NCI-H128 (cell line): ENCODE results near the gene ISM1.

Source experiments
- DNase-seq: peaks from one replicate; lab custom pipeline; 2025; ENCODE audit not compliant: unreplicated experiment; lab: John Stamatoyannopoulos, UW

ISM1 gene

DNA sequence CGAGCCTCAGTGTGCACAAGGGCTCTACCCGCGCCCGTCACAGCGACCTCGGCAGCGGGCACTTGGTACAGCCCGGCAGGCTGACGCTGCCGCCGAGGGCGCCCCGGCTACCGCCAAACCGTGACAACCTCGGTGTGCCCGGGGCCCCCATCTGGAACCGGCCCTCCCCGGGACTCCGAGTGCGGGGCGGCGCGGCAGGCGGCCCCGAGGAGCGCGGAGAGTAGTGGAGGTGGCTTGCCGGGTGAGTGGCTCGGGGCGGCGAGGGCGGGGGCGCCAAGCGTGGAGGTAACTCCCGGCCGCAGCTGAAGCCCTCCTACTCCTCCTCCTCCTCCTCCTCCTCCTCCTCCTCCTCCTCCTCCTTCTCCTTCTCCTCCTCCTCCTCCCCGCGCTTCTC, at the start of gene ISM1:
Gene ISM1, plus strand, starts transcription at position 371 of the 394 bp plus-strand sequence. CDS start 503 bp downstream, outside the sequence.
- no peak for DNase-seq

DNA sequence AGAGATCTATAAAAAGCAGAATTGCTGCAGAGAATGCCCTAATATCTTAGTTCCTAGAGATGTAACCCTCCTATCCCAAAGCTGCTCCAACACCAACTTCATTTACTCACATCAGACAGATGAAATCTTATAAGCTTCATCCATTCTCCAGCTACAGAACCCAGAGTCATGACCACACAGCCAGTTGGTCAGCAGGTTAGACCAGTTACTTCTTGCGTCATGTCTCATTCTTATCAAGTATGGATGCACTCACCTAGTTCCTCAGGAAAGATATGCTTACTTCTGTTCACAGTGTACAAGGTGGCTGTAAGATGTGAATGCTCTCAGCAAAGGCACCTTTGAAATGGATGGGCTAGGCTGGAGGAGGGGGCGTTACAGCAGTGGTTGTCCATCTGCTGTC, 47.9 kb upstream of the ISM1 start:
- DNase-seq = no peak

DNA sequence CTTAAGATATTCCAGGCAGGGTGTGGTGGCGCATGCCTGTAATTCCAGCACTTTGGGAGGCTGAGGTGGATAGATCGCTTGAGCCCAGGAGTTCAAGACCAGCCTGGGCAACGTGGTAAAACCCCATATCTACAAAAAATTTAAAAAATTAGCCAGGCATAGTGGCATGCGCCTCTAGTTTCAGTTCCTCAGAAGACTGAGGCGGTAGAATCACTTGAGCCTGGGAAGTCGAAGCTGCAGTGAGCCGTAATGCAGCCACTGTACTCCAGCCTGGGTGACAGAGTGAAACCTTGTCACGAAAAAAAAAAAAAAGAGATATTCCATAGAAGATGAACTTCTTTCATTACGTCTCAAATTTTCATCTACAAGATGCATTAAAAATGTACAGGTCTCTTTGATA, 46.7 kb upstream of the ISM1 start:
- DNase-seq = no peak

DNA sequence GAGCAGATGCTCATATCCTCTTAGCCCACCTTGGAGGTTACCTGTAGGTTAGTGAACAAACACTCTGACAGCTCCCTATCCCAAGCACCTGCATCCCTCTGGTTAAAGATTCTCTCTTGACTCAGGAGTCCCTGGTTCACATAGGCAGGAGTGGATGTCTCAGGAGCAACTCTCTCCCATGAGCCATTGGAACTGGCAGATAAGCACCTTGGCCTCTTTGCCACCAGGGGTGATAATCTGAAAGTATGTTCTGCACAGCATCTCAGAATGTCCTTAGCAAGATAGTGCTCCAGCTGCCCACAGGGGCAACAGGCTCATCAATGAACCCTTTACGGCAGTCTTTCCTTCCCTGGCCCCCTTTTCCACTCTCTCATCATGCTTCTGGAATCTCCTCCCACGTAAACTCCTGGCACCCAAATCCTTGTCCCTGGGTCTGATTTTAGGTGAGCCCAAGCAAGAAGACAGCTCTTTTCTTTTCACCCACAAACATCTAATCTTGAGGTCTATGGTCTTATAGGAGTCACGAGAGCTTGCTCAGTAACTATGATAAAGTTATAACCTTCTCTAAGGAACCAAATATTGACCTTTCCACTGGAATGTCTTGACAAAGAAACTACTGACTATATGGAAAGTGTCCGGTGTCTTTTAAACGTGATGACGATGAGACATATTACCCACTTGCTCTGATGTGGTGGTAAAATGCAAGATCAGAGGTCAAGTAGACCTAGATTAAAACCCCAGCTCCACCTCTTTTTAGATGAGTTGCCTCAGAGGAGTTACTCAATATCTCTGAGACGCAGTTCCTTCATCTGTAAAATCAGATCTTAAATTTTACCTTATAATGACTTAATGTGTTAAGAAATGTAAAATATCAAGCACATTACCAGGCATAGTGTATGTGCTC, 39.8 kb upstream of the ISM1 start:
- DNase-seq = no peak

DNA sequence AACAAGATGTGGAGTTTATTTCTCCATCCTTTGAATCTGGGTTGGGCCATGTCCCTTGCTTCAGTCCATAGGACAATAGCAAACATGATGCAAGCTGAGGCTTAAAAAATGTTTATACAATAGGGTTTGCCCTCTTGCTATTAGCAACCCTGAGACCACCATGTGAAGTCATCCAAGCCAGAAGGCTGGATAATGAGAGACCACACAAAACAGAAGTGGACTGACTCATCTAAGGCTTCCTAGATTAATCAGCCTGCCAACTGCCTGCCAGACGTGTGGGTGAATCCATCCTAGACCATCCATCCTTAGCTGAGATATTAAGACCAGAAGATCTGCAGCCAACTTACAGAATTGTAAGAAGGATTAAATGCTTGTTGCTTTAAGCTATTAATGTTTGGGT, 38.1 kb upstream of the ISM1 start:
- DNase-seq = no peak

DNA sequence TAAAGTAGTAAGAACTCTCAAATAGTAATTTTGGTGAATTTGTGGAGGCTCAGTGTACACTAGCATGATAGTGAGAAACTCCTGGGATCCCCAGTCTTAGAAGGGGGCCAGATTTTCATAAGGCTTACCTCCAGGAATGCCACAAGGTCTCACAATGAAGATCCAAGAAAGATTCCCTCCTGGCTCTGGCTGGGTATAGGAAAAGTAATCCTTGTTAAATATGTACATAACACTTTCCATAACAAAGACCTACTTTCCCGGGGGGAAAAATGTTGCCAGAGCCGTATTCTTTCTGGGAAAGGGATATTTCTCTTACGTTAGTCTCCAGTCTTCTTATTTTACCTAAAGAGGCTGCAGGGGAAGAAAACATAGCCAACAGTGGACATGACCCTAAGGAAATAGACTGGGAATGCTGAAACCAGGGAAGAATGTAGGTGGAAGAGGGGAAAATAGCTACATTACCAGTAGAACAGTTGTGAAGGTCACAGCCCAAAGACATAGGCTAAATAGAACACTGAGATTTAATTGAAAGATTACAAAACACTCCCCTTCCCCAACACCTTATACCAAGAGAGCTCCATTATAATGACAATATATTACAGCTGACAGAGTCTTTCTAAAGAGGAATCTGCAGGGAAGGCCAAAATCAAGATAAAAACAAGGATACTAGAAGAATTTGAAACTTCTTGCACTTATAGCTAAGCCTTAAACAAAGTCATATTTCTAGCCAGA, 34.9 kb upstream of the ISM1 start:
- DNase-seq = no peak

DNA sequence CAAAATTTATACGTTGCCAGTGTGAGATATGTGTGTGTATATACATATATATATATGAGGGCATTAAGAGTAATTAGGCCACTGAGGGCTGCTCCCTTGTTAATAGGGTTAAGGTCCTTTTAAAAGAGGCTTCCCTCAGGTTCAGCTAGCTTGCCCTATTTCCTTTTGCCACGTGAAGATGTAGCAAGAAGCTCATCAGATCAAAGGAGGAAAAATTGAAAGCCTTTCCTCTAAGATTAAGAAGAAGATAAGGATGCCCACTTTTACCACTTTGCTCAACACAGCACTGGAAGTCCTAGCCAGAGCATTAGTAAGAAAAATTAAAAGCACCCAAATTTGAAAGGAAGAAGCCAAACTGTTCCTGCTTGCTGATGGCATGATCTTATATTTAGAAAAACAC, 33.2 kb upstream of the ISM1 start:
- DNase-seq = no peak

DNA sequence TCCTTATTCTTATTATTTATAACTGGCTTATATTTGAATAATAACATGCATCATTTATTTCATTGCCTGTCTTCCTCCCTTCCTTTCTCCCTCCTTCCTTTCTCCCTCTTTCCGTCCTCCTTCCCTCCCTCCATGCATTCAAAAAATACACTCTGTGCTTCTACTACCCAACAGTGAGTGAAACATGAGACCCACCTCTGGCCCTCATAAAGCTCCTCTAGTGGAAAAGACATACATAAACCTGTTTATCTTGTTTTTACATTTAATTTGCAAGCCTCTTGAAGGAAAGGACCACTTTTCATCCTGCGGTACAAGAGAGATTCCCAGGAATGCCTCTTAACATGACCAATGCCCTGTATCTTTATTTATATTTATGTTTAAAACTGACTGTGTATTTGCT, 21.8 kb upstream of the ISM1 start:
- no peak for DNase-seq

DNA sequence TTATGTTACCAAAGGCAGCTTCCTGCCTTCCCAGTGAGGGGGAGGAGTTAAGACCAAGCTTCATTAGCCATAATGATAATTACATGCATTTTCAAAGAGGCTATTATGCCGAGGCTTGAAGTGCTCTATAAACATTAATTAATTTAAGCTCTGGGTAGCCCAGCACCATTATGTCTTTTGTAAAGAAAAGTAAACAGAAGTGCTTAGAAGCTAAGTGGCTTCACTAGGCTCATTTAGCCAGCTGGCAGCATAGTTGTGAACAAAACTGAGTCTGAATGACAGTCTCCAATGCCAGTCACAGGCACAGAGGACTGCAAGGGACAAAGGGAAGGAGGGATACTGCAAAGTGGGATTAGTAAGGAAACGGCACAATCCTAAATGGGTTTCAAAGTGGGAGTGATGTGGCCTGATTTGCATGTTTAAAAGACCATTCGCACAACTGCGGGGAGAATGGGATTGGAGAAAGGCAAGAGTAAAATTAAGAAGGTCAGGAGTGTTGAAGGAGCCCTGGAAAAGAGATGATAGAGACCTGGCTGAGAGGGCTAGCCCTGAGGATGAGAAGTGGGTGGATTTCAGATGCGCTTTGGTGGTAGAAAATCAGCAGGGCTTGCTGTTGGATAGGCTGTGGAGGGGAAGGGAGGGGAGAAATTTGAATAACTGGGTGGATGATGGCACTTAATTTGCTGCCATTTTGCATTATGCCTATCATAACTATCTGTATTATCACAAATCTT, 20.1 kb upstream of the ISM1 start:
- peak; percentile 92 for DNase-seq

DNA sequence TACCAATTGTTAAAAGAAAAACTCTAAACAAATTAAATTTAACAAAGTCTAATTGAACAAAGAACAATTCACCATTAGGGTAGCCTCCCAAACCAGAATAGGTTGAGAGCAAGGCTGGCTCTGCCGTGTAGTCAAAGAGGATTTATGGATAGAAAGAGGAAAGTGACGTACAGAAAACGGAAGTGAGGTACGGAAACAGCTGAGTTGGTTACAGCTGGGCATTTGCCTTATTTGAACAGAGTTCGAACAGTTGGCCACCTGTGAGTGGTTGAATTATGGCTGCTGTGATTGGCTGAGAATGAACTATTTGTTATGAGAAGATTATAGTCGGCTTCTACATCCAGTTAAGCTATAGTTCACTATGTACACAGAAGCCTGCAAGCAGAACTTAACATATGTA, 18.5 kb upstream of the ISM1 start:
- DNase-seq = no peak

DNA sequence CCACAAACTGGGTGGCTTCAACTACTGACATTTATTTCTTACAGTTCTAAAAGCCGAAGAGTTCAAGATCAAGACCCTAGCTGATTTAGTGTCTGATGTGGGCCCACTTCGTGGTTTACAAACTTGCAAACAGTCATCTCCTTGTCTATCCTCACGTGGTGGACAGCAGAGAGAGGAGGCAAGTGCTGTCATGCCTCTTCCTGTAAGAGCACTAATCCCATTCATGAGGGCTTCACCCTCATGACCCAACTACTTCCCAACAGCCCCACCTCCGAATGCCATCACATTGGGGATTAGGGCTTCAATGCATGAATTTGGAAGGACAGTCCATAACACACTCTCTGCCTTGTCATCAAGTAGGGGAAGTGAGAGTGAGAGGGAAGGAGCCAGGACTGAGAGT, 15.6 kb upstream of the ISM1 start:
- DNase-seq = no peak

DNA sequence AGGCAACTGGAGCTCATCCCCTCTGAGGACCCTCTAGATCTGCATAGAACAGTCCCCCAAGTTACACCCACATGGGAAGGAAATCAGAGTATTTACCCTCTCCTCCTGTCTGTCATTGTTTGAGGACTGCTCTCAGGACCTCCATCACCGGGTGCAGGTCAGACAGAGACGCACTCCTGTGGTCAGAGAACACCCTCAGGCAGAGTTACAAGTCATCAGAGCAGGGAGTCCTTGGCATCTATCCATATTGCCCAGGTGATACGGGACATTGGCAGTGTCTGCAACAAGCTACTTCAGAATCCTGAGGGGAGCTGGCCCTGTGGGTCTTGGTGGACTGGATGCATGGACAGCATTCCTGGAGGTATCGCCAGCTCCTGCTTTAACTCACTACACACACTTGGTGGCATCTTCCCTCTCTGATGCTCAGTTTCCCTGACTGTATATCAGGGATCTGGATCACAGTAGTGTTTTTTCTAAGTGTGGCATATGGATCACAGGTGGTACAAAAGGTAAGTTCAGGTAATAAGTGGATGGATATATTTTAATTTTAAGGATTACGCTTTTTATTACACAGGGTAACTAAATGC, 15.1 kb upstream of the ISM1 start:
- DNase-seq = no peak

DNA sequence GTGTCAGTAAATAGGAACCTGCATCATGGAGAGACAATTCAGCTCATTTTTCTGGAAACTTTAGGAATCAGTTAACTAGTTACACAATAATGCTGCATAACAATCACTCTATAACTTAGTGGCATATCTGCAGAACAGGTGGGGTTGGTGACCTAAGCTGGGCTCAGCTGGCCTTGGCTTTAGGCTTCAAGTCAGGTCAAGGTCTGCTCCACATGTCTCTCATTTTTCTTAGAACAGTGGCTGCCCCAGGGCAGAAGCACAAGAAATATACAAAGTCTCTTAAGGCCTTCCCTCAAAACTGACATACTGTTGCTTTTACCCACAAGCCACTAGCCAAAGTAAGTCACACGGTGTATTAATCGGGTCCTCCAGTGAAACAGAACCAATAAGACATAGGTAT, 14.1 kb upstream of the ISM1 start:
- no peak for DNase-seq

DNA sequence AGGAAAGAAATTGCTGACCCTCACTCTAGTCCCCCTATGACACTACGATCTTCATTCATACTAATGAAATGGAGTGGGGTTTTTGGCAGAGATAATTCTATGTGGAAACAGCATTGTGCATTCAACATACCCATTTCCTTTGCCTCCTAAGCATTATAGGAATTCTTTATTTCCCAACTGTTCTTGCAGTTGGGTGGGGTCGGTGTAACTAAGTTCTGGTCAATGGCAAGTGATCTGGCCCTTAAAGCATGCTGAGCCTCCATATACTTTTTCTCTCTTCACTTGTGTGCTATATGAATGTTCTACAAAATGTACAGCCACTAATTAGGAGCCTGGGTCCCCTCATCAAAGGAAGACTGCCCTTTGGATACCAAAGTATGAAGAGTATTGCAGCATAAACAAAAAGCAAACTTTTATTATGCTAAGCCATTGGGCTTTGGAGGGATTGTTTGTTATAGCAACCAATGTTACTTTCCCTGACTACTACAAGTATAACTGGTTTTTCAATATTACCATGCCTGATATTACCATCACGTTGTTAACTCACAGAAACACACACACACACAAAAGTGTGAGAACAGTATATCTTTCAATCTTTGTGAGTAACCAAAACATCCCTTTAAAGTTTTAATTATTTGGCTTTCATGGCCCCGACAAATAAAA, 9.0 kb upstream of the ISM1 start:
- no peak for DNase-seq

DNA sequence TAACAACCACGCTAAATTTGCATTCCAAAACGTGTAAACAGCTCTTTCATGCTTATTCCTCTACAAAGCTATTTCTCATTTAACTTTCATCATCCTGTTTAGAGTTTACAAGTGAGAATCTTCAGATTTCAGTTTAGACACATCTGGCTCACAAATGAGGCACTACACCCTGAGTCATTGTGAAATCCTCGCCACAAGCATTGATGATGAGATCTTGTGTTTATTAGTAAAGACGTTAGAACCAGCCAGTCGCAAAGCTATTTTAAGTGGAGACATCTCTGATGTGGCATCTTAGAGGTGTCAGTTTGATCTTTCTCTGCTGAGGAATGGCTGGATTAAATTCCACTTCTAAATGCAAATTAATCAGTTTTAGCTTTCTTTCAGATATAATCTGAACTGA, 8.3 kb upstream of the ISM1 start:
- DNase-seq = no peak

DNA sequence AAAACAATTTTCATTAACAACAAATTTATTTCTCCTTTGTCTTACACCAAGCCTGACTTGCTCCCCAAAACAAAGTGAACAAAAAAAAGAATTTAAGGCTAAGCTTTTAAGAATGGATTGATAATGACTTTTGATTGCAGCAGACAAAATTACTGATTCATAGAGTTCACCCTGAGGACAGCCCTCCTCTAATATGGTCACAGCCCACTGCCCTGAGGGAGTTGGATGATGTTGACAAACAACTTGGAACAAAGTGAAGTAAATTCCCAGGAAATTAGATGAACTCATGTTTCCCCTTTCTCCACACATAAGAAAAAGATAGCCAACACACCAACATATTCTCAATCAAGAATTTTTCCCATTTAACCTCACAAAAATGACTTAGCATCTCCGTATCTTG, 7.7 kb upstream of the ISM1 start:
- DNase-seq = no peak

DNA sequence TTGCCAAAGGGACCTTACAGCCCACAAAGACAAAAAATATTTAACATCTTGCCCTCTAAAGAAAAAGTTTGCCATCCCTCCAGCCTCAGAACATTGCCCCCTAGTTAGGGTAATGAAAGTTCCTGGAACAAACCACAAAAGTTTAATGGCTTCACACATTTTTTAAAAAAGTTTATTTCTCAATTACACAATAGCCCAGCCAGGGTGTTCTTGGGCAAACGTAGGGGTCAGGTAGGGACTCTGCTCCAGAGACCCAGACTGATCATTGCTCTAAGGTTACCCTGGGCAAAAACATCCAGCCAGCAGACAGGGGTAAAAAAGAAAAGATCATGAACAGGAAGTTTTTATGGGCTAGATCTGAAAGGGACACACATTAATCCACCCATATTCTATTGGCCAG, 4.5 kb upstream of the ISM1 start:
- DNase-seq = no peak

DNA sequence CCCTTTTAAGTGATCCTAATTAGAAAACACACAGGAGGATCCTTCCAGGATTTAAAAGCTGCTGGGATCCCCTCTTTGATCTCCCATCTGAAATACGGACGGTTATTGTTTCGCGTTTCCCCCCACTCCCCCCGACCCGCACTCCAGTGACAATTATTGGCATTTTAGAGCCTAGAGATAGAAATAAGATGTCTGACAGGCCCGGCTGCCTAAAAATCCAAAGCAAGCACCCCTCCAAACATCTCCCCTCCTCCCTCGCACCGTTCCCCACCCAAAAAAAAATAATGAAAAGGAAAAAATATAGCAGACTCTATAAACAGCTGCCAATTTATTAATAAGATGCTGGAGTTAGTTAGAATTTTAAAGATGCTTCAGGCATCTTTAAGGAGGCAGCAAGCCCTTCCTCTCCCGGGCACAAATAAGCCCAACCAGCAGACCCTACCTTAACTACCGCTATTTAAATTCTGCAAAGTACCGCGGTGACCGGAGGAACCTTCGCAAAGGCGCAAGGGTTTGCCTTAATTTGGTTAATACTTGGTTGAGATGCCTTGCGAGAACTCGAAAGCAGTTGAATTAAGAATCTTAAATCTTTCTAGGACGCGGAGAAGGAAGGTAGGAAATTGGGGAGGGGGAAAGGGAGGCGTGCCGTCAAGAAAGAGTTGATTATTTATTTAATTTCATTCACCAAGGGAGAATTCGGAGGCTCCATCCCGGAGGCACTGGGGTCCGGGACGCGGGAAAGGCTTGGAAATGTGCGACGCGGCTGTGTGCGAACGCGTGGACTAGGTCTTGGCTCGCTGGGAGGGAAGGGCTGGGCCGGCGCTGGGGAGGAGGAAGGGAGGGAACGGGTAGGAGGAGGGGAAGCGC, 1.5 kb upstream of the ISM1 start:
- DNase-seq = no peak

DNA sequence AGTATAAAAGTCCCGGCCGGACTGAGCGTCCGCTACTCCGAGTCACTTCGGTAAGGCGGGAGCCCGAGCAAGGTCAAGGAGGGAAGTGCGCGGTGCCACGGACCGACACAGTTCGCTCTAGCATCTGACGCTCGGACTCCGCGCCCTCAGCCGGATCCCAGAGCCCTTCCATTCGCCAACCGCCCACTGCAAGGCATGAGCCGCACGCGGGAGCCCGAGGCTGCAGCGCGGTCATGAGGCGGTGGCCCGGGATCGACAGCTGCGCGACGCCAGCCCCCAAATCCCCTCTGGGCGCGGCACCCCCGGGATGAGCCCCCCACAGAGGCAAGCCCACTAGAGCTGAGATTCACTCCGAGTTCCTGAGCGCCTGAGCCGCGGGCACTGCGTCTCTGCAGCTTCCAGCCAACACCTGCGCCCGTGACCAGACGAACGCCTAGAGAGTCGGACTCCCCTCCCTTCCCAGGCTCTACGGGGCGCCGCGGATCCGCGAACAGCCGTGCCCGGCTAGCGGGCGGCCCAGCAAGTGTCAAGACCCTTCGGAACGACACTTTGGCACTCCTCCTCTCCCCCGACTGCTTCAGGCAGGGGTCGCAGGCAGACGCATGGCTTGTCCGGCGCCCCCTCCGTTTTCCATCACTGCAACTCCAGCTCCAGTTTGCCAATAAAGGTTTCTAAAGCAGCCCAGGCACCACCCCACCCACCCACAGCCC, 725 bp upstream of the ISM1 start:
- no peak for DNase-seq
